DOHH2 (cell line): ENCODE results near the gene SLC35F1.

Source experiments
- H3F3A ChIP-seq: fragments of 200-600 bp; sonication (generic), shearing (Covaris generic); 2 replicates; pipeline ENCODE4 v1.6.0; 2016; ENCODE audit warnings: antibody characterized with exemption, mild to moderate bottlenecking; ENCODE audit not compliant: control insufficient read depth, insufficient read depth
- H3K27ac ChIP-seq: fragments of 200-600 bp; sonication (generic); 2 replicates; pipeline ENCODE4 v1.5.1; 2014; ENCODE audit warnings: low read depth, mild to moderate bottlenecking, low read length, moderate library complexity
- H3K27me3 ChIP-seq: fragments of 200-600 bp; sonication (generic); 2 replicates; pipeline ENCODE4 v1.6.1; 2014; ENCODE audit warnings: mild to moderate bottlenecking, low read length, mixed read lengths; ENCODE audit not compliant: control insufficient read depth
- H3K36me3 ChIP-seq: fragments of 200-600 bp; sonication (generic); 2 replicates; pipeline ENCODE4 v1.6.1; 2014; ENCODE audit warnings: mild to moderate bottlenecking, low read length, moderate library complexity, mixed read lengths; ENCODE audit not compliant: control insufficient read depth
- H3K4me1 ChIP-seq: fragments of 200-600 bp; sonication (generic); 2 replicates; pipeline ENCODE4 v1.6.1; 2014; ENCODE audit warnings: mild to moderate bottlenecking, low read length, mixed read lengths; ENCODE audit not compliant: control insufficient read depth
- H3K4me2 ChIP-seq: fragments of 200-600 bp; sonication (generic); 2 replicates; pipeline ENCODE4 v1.6.0; 2014; ENCODE audit warnings: mild to moderate bottlenecking, low read length, moderate library complexity
- H3K4me3 ChIP-seq: fragments of 200-600 bp; sonication (generic); 2 replicates; pipeline ENCODE4 v1.5.1; 2014; ENCODE audit warnings: mild to moderate bottlenecking, low read length, mixed read lengths
- H3K79me2 ChIP-seq: fragments of 200-600 bp; sonication (generic); 2 replicates; pipeline ENCODE4 v1.6.1; 2014; ENCODE audit warnings: mild to moderate bottlenecking, low read length, mixed read lengths; ENCODE audit not compliant: control insufficient read depth
- H3K9me2 ChIP-seq: fragments of 200-600 bp; sonication (generic); replicated peaks from 2 replicates; pipeline ENCODE4 v1.6.1; 2014; ENCODE audit warnings: mild to moderate bottlenecking, low read length, mixed read lengths; ENCODE audit not compliant: control insufficient read depth
- H3K9me3 ChIP-seq: fragments of 200-600 bp; sonication (generic); 2 replicates; pipeline ENCODE4 v1.6.1; 2014; ENCODE audit warnings: antibody characterized with exemption, low read length, mixed read lengths; ENCODE audit not compliant: control insufficient read depth, insufficient read depth
- H4K20me1 ChIP-seq: fragments of 200-600 bp; sonication (generic); 2 replicates; pipeline ENCODE4 v1.6.0; 2014; ENCODE audit warnings: low read depth, mild to moderate bottlenecking, antibody characterized with exemption, low read length, moderate library complexity; ENCODE audit not compliant: control insufficient read depth, insufficient read depth
- EZH2phosphoT487 ChIP-seq: fragments of 200-600 bp; sonication (generic); IDR thresholded peaks from 2 replicates; pipeline ENCODE4 v1.6.1; 2017; ENCODE audit warnings: borderline replicate concordance, mild to moderate bottlenecking, antibody characterized with exemption, low read length, moderate library complexity, mixed read lengths
- TF ChIP-seq, protein P1 (sequence below): fragments of 200-600 bp; sonication (generic); IDR thresholded peaks from one replicate; pipeline ENCODE4 v1.5.1; 2014; ENCODE audit warnings: antibody characterized with exemption, mild to moderate bottlenecking, low read depth, low read length; ENCODE audit not compliant: poor library complexity, severe bottlenecking

Gene SLC35F1

GRCh38 chr6:117933471-117933870 is 26.4 kb downstream of the SLC35F1 start:
- Histone ChIP-seq H3K9me3 (peaks cover 7% of the 10 kb centered on the region; the same call in 1 of the 2 replicates), H3K27ac (no peak overlapping the region), H3K79me2 (no peaks in the 10 kb centered on the region), H3K9me2 (no peaks in the 10 kb centered on the region; the same call in 1 of the 2 replicates), H4K20me1 (no peaks in the 10 kb centered on the region), H3K36me3 (no peaks in the 10 kb centered on the region), H3K4me3 (no peak overlapping the region), H3K4me1 (no peaks in the 10 kb centered on the region), H3F3A (no peaks in the 10 kb centered on the region), H3K4me2 (no peak overlapping the region), H3K27me3 (no peaks in the 10 kb centered on the region)
- TF ChIP-seq, protein P1, sequence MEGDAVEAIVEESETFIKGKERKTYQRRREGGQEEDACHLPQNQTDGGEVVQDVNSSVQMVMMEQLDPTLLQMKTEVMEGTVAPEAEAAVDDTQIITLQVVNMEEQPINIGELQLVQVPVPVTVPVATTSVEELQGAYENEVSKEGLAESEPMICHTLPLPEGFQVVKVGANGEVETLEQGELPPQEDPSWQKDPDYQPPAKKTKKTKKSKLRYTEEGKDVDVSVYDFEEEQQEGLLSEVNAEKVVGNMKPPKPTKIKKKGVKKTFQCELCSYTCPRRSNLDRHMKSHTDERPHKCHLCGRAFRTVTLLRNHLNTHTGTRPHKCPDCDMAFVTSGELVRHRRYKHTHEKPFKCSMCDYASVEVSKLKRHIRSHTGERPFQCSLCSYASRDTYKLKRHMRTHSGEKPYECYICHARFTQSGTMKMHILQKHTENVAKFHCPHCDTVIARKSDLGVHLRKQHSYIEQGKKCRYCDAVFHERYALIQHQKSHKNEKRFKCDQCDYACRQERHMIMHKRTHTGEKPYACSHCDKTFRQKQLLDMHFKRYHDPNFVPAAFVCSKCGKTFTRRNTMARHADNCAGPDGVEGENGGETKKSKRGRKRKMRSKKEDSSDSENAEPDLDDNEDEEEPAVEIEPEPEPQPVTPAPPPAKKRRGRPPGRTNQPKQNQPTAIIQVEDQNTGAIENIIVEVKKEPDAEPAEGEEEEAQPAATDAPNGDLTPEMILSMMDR: no peak
- no peak for TF ChIP-seq EZH2phosphoT487

GRCh38 chr6:117938311-117938995 is 31.4 kb downstream of the SLC35F1 start:
- no peak overlapping the region for H3K4me2 ChIP-seq
- H3K79me2 ChIP-seq: no peaks in the 10 kb centered on the region
- no peaks in the 10 kb centered on the region; the same call in 1 of the 2 replicates for H3K9me2 ChIP-seq

DNA sequence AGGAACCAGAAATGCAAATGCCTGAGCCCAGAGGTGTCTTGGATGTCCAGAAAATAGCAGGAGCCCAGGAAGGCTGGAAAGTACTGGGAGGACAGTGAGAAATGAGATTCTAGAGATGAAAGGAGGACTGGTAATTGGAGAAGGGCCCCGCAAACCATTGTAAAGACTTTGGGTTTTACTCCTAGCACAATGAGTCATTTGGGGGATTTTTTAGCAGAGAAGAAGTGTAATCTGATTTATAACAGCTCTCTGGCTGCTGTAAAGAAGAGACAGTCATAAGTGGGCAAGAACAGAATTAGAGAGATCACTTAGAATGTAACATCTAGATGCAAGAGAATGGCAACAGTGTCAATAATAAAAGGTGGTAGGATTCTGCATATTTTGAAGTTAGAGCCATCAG is 40.2 kb downstream of the SLC35F1 start:
- Histone ChIP-seq H4K20me1 (no peaks in the 10 kb centered on the region), H3K27me3 (no peaks in the 10 kb centered on the region), H3F3A (no peaks in the 10 kb centered on the region), H3K4me1 (no peaks in the 10 kb centered on the region), H3K27ac (no peak overlapping the region), H3K4me2 (no peak overlapping the region), H3K9me3 (no peaks in the 10 kb centered on the region), H3K4me3 (no peak overlapping the region), H3K9me2 (no peaks in the 10 kb centered on the region), H3K79me2 (no peaks in the 10 kb centered on the region), H3K36me3 (no peaks in the 10 kb centered on the region)
- TF ChIP-seq EZH2phosphoT487: no peak
- TF ChIP-seq, protein P1: no peak

More at GRCh38 chr6:117938311-117938995, 31.4 kb downstream of the SLC35F1 start:
- Histone ChIP-seq H3K4me3 (no peak overlapping the region), H3K27me3 (no peaks in the 10 kb centered on the region), H3K9me3 (no peaks in the 10 kb centered on the region), H3F3A (no peaks in the 10 kb centered on the region), H3K4me1 (no peaks in the 10 kb centered on the region), H3K36me3 (no peaks in the 10 kb centered on the region), H3K27ac (no peak overlapping the region), H4K20me1 (no peaks in the 10 kb centered on the region)
- TF ChIP-seq, protein P1: no peak
- TF ChIP-seq EZH2phosphoT487: no peak
